Measurements from ENCODE around the gene KCNB1. TPM values are rescaled to one million over a fixed set of nuclear protein-coding genes. Genes with fewer than 3 reads are reported as not detected.
A peak's percentile ranks its signal among the peaks of the same experiment; 100 is the strongest.

Gene KCNB1
- total RNA-seq, 3 donors from 2014 or later, result 3.9 to 21.8 (median 5.1) TPM

GRCh38 chr20:49510562-49511122 is 28.2 kb upstream of the KCNB1 start:
- H3K9me3 ChIP-seq, result no peaks in the 10 kb centered on the region
- DNase-seq (ENCODE audit: low spot score in 2 of 2), result peak; percentile 58 to 60
- no peaks in the 10 kb centered on the region for H3K36me3 ChIP-seq
- H3K4me3 ChIP-seq, result no peak overlapping the region
- intact Hi-C loops (cut with DNase I; ENCODE audit: low total_unique reads), result no loop called here
- no peaks in the 10 kb centered on the region for H3K27me3 ChIP-seq
- H3K27ac ChIP-seq, result peak overlapping the region; percentile 8 to 68
- H3K4me1 ChIP-seq, result no peaks in the 10 kb centered on the region
- no peak for TF ChIP-seq CTCF (IDR thresholded peaks at IDR 0.05)
- TF ChIP-seq POLR2AphosphoS5 (IDR thresholded peaks at IDR 0.05), result peak; percentile 14 to 57 (median 53)
- no peak for TF ChIP-seq POLR2A (IDR thresholded peaks at IDR 0.05)

GRCh38 chr20:49508435-49509199 is 26.1 kb upstream of the KCNB1 start:
- intact Hi-C loops (cut with DNase I; ENCODE audit: low total_unique reads), result no loop called here
- no peak for DNase-seq (ENCODE audit: low spot score in 2 of 2)
- Histone ChIP-seq H3K36me3 (no peaks in the 10 kb centered on the region), H3K27ac (no peak overlapping the region), H3K4me1 (no peaks in the 10 kb centered on the region), H3K9me3 (no peaks in the 10 kb centered on the region), H3K4me3 (no peak overlapping the region), H3K27me3 (no peaks in the 10 kb centered on the region)
- TF ChIP-seq CTCF (IDR thresholded peaks at IDR 0.05) (peak in 2 of 3 donors; percentile 34 to 52), POLR2A (IDR thresholded peaks at IDR 0.05) (no peak)

- H3K27me3 ChIP-seq, result no peaks in the 10 kb centered on the region
- no peaks in the 10 kb centered on the region for H3K9me3 ChIP-seq
- no peak overlapping the region for H3K4me3 ChIP-seq
- DNase-seq (ENCODE audit: low spot score in 2 of 2), result no peak
- no peak overlapping the region for H3K27ac ChIP-seq
- intact Hi-C loops (cut with DNase I; ENCODE audit: low total_unique reads), result no loop called here
- H3K36me3 ChIP-seq, result no peaks in the 10 kb centered on the region
- H3K4me1 ChIP-seq, result no peaks in the 10 kb centered on the region
- TF ChIP-seq POLR2AphosphoS5 (IDR thresholded peaks at IDR 0.05) (no peak), CTCF (IDR thresholded peaks at IDR 0.05) (no peak), POLR2A (IDR thresholded peaks at IDR 0.05) (no peak)
Measured at GRCh38 chr20:49507741-49508434, 25.4 kb upstream of the KCNB1 start.

- H3K27me3 ChIP-seq, result peaks cover 0 to 2% of the 10 kb centered on the region in 2 donors
- TF ChIP-seq POLR2AphosphoS5 (IDR thresholded peaks at IDR 0.05), result no peak
- no peak for TF ChIP-seq POLR2A (IDR thresholded peaks at IDR 0.05)
- no peak for TF ChIP-seq CTCF (IDR thresholded peaks at IDR 0.05)
- DNase-seq (ENCODE audit: low spot score in 2 of 2), result no peak
- intact Hi-C loops (cut with DNase I; ENCODE audit: low total_unique reads), result no loop called here
- no peaks in the 10 kb centered on the region for H3K4me1 ChIP-seq
- no peaks in the 10 kb centered on the region for H3K36me3 ChIP-seq
- no peak overlapping the region for H3K27ac ChIP-seq
- no peak overlapping the region for H3K4me3 ChIP-seq
- no peaks in the 10 kb centered on the region for H3K9me3 ChIP-seq
Measured at GRCh38 chr20:49505518-49505917, 23.1 kb upstream of the KCNB1 start.

GRCh38 chr20:49503176-49503575 is 20.7 kb upstream of the KCNB1 start:
- TF ChIP-seq CTCF (IDR thresholded peaks at IDR 0.05) (no peak), POLR2A (IDR thresholded peaks at IDR 0.05) (no peak), POLR2AphosphoS5 (IDR thresholded peaks at IDR 0.05) (no peak)
- H3K36me3 ChIP-seq, result no peaks in the 10 kb centered on the region
- H3K4me1 ChIP-seq, result no peaks in the 10 kb centered on the region
- intact Hi-C loops (cut with DNase I; ENCODE audit: low total_unique reads), result no loop called here
- H3K4me3 ChIP-seq, result no peak overlapping the region
- DNase-seq (ENCODE audit: low spot score in 2 of 2), result no peak
- no peak overlapping the region for H3K27ac ChIP-seq
- H3K27me3 ChIP-seq, result peaks cover 0 to 8% of the 10 kb centered on the region in 2 donors
- no peaks in the 10 kb centered on the region for H3K9me3 ChIP-seq

Measured in breast epithelium (tissue), 4 donors.